HG03095 (cell line): Measurements from ENCODE around the gene TAF11L2.
"Not testable (repeated sequence)": the region's sequence is repeated elsewhere in the genome, so short reads cannot be mapped to it uniquely, and the experiment has no call there.

Experiments used
- ATAC-seq: cut with Tn5 transposase; IDR thresholded peaks from one replicate; pipeline ENCODE4 v1.9.1; 2021; ENCODE audit warnings: moderate library complexity; ENCODE audit not compliant: unreplicated experiment

Gene TAF11L2

GRCh38 chr5:17497931-17498330 lies at the start of gene TAF11L2:
Gene TAF11L2, plus strand, starts transcription at chr5:17498231.
- not testable (repeated sequence) for ATAC-seq

- ATAC-seq: no peak
Observed at GRCh38 chr5:17448877-17449276, 49.2 kb upstream of the TAF11L2 start.

DNA sequence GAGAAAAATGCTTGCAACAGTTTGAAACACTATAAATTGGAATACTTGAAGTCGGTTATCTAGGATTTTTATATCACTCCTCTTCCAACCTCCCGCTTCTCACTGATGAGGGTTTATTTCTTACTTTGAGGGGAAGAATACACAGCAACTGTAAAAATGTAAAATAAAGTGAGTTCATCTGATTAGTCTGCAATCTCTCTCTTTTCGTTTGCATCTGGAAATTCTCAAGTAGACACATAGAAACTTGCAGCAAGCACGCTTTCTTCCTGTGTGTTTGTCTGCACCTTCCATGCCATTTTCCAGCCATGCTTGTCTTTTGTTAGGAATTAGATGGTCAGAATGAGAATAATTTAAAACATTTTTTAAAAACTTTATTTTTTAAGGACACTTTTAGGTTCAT lies 45.1 kb upstream of the TAF11L2 start:
- ATAC-seq: no peak

DNA sequence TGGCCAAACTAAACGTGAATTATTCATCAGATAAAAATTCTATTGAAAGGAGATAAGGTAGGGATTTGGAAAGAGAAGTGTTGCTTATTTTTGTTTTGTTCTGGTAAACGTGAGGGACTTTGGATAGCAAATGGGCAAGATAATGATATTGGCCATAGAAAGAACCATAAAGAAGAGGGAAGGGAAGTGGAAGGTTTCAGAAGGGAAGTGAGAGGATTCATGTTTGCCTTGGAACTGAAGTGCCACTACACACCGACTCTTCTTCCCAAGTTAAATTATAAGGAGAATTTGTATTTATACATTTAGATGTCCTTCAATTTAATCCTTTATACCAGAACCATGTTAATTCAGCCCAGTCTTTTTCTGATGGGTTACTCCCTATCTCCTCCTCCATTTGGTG lies 42.1 kb upstream of the TAF11L2 start:
- ATAC-seq: no peak

DNA sequence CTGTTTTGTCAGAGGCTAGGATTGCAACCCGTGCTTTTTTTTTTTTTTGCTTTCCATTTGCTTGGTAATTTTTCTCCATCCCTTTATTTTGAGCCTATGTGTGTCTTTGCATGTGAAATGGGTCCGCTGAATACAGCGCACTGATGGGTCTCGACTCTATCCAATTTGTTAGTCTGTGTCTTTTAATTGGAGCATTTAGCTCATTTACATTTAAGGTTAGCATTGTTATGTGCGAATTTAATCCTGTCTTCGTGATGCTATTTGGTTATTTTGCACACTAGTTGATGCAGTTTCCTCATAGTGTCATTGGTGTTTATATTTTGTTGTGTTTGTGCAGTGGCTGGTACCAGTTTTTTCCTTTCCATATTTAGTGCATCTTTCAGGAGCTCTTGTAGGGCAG lies 36.2 kb upstream of the TAF11L2 start:
- no peak for ATAC-seq

GRCh38 chr5:17463653-17464052 lies 34.4 kb upstream of the TAF11L2 start:
- ATAC-seq: no peak

- no peak for ATAC-seq
Observed at GRCh38 chr5:17470064-17470463, 28.0 kb upstream of the TAF11L2 start.

DNA sequence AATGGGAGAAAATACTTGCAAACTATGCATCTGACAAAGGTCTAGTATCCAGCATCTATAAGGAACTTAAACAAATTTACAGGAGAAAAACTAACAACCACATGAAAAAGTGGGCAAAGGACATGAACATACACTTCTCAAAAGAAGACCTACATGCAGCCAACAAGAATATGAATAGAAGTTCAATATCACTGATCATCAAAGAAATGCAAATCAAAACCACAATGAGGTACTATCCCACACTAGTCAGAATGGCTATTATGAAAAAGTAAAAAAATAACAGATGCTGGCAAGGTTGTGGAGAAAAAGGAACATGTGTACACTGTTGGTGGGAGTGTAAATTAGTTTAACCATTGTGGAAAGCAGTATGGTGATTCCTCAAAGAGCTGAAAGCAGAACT lies 23.0 kb upstream of the TAF11L2 start:
- ATAC-seq: not testable (repeated sequence)

- ATAC-seq: no peak
Observed at GRCh38 chr5:17477043-17477442, 21.0 kb upstream of the TAF11L2 start.

- ATAC-seq: no peak
Observed at GRCh38 chr5:17477573-17478265, 20.3 kb upstream of the TAF11L2 start.

GRCh38 chr5:17481378-17481777 lies 16.7 kb upstream of the TAF11L2 start:
- no peak for ATAC-seq

DNA sequence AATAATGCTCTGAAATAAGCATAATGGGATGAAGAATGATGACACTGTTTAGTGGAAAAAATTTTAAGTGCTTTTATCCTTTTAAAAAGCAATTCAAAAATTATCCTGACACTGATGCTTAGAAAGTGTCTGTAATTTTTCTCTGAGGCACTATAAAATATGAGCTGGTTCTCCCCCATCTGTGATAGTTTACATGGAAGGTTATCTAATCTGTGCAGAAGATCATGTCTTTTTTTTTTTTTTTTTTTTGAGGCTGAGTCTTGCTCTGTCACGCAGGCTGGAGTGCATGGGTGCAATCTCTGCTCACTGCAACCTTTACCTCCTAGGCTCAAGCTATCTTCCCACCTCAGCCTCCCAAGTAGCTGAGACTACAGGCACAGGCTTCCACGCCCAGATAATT lies 15.2 kb upstream of the TAF11L2 start:
- ATAC-seq: no peak

DNA sequence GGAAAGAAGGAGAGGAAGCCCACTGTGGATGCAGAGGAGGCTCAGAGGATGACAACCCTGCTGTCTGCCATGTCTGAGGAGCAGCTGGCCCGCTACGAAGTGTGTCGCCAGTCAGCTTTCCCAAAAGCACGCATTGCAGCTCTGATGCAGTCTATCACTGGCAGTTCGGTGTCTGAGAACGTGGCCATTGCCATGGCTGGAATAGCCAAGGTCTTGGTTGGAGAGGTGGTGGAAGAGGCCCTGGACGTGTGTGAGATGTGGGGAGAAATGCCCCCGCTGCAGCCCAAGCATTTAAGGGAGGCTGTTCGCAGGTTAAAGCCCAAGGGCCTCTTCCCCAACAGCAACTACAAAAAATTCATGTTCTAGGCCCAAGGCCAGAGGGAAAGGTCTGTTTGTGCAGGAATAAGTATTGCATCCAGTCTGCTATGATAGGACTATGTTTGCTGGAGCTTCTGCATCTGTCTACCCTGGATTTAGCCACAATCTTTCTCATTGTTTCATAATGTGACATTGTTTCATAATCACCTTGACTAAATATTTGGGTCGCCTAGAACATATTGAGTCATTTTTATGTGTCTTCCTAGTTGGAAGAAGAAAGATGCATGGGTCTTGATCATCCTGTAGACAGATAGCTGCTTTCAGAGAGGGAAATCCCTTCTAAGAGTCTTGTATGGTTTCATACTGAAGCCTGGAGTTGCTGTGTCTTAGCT lies 11.4 kb upstream of the TAF11L2 start:
- ATAC-seq: not testable (repeated sequence)

DNA sequence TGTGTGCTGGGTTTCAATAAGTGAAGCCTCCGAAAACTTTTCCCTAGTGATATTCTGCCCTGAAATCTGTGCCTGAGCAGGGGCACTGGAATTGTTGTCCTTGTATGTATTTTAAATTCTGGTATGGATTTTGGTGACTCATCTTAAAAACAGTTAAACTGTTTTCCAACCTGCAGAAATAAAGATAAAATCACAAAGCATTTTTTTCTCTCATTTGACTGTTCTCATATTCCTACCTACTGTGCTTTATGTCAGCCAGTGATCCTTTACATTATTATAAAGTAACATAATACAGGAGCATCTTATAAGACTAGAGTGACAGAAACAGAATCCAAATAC lies 10.9 kb upstream of the TAF11L2 start:
- ATAC-seq: no peak

GRCh38 chr5:17491257-17491656 lies 6.8 kb upstream of the TAF11L2 start:
- ATAC-seq: not testable (repeated sequence)

DNA sequence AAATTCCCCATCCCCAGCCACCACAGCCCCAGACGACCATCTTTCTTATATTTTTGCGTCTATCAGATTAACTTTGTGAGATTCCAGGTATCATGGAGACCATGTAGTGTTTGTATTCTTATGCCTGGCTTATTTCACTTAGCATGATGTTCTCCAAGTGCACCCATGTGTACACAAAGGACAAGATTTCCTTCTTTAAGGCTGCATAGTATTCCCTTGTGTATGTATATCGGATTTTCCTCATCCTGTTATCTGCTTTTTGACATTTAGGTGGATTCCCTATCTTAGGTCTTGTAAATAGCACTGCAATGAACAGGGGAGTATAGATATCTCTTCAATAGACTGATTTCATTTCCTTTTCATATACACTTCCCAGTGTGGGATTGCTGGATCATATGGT lies 5.3 kb upstream of the TAF11L2 start:
- ATAC-seq: no peak

GRCh38 chr5:17497446-17497845 lies 585 bp upstream of the TAF11L2 start:
- no peak for ATAC-seq

DNA sequence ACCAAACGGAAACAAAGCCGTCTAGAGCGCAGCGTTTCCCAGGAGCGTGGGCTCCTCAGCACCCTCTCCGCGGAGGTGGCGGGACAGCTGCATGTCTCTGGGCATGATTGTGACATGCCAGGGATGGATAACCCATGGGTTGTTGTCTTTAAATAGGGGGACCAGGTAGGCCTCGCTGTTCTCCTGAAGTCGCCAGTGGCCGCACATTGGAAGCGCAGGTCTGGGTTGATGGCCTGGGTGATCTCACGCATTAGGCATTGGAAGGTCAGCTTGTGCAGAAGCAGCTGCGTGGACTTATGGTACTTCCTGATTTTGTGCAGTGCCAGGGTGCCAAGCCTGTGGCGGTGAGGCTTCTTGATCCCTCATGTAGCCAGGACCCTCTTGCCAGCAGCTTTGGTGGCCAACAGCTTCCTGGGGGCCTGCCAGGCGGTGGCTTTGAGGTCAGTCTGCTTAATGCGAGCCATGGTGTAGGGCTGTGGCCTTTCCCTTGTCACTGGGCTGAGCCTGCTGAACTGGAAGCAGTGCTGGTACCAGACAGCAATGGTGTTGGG lies 13.8 kb downstream of the TAF11L2 start:
- no peak for ATAC-seq

GRCh38 chr5:17517526-17517925 lies 19.5 kb downstream of the TAF11L2 start:
- ATAC-seq: not testable (repeated sequence)

GRCh38 chr5:17518067-17518466 lies 20.0 kb downstream of the TAF11L2 start, which contains the start of gene TAF11L3:
Gene TAF11L3, plus strand, starts transcription at chr5:17518367.
- ATAC-seq: not testable (repeated sequence)

DNA sequence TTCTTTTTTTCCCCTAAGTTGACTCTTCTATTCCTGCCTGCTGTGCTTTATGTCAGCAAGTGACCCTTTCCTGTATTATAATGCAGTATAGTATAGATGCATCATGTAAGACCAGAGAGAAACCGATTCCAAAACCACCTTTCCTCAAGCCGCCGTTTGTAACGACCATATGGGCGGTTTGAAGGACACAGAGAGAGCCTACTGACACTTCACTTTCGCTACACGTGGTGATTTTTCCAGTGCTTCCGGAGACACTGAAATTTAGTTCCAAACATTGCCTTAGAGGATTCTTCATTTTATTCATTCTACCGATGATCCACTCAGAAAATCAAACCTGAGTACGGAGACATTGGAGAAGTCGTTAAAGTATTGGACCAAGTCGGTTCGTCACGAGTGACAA lies 21.5 kb downstream of the TAF11L2 start:
- ATAC-seq: not testable (repeated sequence)

DNA sequence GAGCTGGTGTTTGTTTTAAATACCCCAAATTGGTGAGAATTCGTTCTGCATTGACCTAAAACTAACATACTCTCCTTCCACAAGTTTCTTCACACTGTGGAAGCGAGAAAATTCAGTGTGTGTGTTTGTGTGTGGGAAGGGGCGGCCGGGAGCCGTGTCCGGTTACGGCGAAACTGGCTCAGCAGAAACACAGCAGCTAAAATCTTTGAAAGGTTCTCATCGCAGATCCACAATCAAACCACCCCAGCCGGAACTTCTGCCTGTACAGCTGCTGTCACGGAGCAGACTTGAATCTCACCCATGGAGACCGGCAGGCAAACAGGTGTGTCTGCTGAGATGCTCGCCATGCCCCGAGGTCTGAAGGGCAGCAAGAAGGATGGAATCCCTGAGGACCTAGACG lies 23.5 kb downstream of the TAF11L2 start, which contains the start of gene TAF11L4:
TAF11L4 (plus strand) TSS at position 301 of the 400 bp plus-strand sequence.
- not testable (repeated sequence) for ATAC-seq
